K562 treated with DMSO at 1 percent for 4 hours (cell line): ENCODE results near the gene GOLGA6L1. TPM values are rescaled to one million over a fixed set of nuclear protein-coding genes. Genes with fewer than 3 reads are reported as not detected.

Experiments used
- total RNA-seq: library from RNA; unstranded; fragments of 300-600 nt; gene quantifications from 2 replicates; pipeline ENCODE4 v1.2.3, GENCODE V29; 2022; ENCODE audit not compliant: insufficient read depth

The GOLGA6L1 gene
- not detected in 2 replicates for total RNA-seq

GRCh38 chr15:23136722-23137121 is at the start of gene GOLGA6L1:
GOLGA6L1 (minus strand) TSS chr15:23136822; CDS start chr15:23136731, 91 bp downstream.

Other genes with a start within 250 kb of the GOLGA6L1 start
- gene CYFIP1, start 156.5 kb downstream of the GOLGA6L1 start, total RNA-seq, result 25.9 and 29.2 TPM in 2 replicates
- gene TUBGCP5, start 97.3 kb downstream of the GOLGA6L1 start, total RNA-seq, result 7.4 and 9.3 TPM in 2 replicates
- gene GOLGA6L26, start 197.4 kb upstream of the GOLGA6L1 start, total RNA-seq, result not detected in 2 replicates
- not detected in 2 replicates for gene GOLGA8S, start 217.9 kb upstream of the GOLGA6L1 start, total RNA-seq